Activated CD4-positive, alpha-beta T cell treated with anti-CD3 and anti-CD28 coated beads for 4 hours (primary cell): Measurements from ENCODE around the gene CCR5.
A peak's percentile ranks its signal among the peaks of the same experiment; 100 is the strongest.
"Not testable (repeated sequence)": the region's sequence is repeated elsewhere in the genome, so short reads cannot be mapped to it uniquely, and the experiment has no call there.

Source experiments
- DNase-seq, 2 donors: peaks; one replicate each; pipeline ENCODE4 v3.0.0-alpha.2; 2020

CCR5 gene

DNA sequence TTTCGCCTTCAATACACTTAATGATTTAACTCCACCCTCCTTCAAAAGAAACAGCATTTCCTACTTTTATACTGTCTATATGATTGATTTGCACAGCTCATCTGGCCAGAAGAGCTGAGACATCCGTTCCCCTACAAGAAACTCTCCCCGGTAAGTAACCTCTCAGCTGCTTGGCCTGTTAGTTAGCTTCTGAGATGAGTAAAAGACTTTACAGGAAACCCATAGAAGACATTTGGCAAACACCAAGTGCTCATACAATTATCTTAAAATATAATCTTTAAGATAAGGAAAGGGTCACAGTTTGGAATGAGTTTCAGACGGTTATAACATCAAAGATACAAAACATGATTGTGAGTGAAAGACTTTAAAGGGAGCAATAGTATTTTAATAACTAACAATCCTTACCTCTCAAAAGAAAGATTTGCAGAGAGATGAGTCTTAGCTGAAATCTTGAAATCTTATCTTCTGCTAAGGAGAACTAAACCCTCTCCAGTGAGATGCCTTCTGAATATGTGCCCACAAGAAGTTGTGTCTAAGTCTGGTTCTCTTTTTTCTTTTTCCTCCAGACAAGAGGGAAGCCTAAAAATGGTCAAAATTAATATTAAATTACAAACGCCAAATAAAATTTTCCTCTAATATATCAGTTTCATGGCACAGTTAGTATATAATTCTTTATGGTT, at the start of gene CCR5:
CCR5 (plus strand) TSS at position 108 of the 680 bp plus-strand sequence. CDS start 1,957 bp downstream, outside the sequence.
- no peak for DNase-seq

DNA sequence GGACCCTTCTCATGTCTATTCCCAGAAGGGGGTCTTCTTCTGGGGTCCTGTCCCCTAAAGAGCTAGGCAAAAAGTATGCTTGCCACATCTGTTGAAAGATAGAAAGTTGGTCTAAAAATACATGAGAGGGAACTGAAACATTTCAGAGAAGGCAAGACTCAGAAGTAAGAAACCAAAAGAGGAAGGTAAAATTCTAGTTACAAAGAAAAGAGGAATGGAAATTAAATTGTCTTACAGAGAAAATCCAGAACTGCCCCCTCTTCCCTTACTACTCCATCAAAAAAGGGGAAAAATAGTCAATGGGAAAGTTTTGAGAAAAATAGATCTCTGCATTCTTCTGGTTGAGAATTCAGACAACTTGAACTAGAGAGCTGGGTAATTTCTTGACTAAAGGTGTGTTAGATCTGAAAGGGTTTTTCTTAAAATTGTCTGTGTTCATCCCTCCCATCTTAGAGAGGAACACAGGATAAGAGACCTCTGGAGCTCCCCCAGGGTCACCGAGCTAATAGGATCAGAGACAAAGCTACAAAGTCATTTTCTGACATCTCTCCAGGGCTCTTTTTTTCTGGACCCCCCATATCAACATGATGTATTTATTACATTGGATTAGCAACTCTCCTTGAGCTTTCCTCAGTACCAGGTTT, 49.2 kb upstream of the CCR5 start:
- DNase-seq: no peak

DNA sequence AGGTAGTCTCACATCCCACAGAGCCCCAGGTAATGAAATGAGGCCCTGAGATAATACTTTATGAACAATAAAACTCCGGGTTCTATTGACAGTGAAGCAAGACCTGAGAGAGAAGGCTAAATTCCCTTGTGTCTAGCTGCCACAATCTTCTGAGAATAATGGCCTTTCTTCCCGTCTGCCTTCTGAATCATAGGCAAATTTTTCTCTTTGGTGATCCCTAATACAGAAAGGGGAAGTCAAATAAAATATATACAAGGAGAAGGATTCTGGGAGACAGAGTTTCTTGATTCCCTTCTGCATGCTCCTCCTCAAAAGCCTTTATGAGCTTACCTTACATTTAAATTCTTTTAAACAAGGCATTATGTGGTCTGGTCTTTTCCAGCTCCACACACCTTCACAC, 46.7 kb upstream of the CCR5 start:
- no peak for DNase-seq

DNA sequence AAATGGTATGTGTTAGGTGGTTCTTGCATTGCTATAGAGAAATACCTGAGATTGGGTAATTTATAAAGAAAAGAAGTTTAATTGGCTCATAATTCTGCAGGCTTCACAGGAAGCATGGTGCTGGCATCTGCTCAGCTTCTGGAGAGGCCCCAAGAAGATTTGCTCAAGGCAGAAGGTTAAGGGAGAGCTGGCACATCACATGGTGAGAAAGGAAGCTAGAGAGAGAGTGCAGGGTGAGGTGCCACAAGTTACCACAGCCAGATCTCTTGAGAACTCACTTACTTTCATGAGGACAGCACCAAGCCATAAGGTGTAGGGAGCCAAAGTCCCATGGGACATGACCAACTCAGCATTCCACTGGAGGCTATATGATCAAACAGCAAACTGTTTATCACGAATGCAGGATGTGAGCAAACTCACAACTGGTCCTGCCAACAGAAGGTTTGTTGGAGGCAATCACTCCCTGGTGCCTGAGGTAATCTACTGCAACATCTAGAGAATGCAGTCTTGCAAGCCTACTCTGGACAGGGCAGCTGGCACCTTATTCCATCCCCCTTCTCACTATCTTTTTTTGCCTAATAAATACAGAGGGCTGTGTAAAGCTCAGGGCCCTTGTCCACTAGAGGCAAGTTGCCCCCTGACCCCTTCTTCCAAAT, 45.0 kb upstream of the CCR5 start:
- no peak for DNase-seq

DNA sequence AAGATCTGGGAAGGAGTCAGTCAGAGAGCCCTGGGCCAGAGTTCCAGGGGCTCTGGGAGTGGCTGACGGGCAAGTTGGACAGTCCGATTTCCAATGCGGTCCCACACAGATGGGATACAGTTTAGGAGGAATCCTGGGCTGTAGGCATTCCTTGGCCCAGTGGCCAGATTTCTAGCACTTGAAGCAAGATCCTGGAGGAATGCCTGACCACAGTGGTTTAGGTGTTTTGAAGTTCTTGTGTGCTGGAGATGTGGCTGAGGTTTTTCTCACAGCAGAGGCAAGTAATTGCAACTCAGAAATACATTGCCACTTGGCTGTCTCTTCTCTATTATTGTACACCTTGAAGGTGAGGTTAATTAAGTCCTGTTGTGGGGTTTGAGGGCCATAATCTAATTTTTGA, 40.1 kb upstream of the CCR5 start:
- not testable (repeated sequence) for DNase-seq

DNA sequence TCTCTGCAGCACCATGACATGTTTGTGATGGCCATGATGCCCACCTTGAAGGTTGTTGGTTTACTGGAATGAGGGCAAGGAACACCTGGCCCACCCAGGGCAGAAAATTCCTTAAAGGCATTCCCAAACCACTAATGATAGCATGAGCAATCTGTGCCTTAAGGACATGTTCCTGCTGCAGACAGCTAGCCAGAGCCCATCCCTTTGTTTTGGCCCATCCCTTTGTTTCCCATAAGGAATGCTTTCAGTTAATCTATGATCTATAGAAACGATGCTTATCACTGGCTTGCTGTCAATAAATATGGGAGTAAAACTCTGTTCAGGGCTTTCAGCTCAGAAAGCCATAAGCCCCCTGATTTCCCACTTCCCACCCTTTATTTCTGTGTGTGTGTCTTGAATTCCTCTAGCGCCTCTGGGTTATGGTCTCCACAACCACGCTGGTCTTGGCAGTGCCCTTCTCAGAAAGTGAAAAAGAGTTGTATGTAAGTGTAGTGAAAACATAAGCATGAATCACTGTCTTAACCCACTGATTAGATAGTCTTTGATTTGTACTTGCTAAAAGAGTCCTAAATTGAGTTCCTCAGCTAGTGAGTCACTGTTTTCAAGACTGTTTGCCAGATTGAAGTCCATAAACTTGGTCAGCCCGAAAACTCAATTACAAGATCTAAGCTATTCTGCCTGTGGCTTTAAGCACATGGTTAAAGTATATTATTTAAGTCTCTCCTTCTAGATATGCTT, 35.8 kb upstream of the CCR5 start:
- DNase-seq: no peak

DNA sequence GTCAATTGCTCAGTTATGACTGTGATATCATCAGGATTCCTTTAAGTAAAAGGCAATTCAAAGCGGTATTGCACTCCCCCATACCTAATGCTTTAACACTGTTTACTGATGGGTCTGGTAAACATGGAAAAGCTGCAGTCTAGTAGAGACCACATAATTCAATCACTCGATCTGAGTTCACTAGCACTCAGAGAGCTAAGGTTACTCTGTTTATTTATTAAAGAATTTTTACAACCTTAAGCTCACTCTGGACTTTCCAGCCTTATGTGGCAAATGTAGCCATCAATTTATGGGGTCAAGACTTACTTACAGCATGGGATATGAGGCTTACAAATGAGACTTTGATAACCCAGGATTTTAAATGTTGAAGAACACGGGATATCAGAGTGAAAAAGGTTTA, 35.2 kb upstream of the CCR5 start:
- no peak for DNase-seq

DNA sequence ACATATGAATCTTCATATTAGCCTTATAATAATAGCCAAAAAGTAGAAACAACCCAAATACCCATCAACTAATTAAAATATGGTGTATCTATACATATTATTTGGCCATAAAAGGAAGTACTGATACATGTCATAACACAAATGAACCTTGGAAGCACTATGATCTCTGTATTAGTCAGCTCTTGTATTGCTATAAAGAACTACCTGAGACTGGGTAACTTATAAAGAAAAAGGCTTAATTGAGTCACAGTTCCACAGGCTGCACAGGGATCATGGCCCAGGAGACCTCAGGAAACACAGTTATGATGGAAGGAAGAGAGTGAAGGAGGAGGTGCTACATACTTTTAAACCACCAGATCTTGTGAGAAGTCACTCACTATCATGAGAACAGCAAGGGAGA, 32.8 kb upstream of the CCR5 start:
- DNase-seq: no peak

DNA sequence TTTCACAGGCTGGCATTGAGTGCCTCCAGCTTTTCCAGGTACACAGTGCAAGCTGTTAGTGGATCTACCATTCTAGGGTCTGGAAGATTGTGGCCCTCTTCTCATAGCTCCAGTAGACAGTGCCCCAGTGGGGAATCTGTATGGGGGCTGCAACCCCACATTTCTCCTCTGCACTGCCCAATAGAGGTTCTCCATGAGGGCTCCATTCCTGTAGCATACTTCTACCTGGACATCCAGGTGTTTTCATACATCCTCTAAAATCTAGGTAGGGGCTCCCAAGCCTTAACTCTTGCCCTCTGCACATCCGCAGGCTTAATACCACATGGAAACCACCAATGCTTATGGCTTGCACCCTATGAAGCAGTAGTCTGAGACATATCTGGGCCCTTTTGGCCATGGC, 31.9 kb upstream of the CCR5 start:
- no peak for DNase-seq

DNA sequence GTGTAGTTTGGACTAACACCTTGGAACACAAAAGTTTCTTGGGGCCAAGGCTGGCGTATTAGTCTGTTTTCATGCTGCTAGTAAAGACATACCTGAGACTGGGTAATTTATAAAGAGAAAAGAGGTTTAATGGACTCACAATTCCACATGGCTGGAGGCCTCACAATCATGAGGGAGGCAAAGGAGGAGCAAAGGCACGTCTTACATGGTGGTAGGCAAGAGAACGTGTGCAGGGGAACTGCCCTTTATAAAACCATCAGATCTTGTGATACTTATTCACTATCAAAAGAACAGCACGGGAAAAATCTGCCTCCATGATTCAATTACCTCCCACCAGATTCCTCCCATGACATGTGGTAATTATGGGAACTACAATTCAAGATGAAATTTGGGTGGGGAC, 26.3 kb upstream of the CCR5 start:
- DNase-seq: no peak

DNA sequence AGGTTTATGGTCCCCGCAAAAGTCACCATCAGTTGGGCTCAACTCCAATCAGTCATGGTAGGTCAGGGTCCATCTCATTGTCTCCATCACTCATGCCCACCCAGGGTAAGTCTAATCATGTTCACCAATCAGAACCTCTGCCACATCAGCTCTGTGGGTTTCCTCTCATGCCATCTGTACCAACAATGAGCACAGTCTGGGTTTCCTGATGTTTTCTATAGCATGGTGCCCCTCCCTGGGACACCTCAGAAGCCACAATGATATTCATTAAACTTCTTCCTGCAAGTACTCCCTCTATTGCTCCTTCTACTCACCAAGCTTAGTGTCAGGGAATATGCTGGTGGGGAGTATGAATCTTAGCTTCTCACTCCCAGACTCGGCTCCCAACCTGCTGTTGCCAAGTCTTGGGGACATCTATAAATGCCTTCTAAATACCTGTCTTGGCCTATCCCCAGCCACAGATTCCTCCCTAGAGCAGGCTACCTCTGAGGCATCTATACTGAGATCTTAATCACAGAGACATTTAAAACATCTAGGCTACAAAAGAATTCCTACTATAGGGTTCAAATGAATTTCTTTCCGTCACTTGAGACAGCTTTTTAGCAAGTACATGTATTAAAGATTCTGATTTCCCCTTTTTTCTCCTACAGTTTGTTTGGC, 21.8 kb upstream of the CCR5 start:
- no peak for DNase-seq

DNA sequence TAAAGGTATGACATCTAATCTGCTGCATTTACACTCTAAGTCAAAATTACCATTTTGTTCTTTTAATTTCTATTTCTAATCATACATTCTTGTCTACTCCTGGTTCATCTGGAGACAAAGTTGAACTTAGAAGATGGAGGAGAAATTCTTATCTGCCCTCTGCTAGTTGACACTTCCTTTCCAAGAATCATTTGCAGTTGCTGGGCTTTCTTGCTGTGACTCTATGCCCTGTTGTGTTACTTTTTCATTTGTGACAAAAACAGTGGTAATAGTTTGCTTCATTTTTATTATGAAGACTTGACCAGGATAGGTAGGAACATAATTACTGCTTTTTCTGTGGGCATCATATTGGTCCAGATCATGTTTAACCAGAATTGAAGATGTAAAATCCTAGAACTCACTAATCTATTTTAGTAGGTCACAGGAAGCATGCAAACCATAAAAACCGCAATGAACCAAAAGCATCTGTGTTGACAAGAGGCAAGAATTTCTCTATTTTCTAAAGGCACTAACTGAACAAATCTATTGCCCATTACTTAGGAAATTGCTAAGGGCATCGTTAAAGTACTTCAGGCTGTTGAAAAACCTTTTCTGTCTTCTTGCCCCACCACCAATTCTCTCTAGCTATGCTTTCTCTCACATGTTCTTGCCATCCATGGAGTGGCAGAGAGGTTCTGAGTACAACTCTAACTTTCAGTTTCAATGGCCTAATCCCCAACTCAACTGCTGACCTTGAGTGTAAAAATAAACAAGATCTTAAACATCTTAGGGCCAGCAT, 21.1 kb upstream of the CCR5 start:
- DNase-seq: no peak

DNA sequence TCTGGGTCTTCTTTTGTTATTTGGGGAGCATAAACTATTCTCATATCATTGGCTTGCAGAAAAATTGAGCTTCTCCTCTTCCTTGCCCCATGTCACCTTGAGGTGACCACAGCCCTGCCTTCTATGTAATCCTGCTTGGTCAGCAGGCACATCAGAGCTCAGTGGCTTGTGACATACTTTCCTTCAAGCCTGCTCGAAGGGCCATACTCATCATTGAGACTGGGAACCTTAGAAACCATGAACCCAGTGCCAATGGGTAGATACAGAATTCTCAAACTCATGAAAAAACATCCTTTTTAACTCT, 20.5 kb upstream of the CCR5 start:
- DNase-seq: no peak

DNA sequence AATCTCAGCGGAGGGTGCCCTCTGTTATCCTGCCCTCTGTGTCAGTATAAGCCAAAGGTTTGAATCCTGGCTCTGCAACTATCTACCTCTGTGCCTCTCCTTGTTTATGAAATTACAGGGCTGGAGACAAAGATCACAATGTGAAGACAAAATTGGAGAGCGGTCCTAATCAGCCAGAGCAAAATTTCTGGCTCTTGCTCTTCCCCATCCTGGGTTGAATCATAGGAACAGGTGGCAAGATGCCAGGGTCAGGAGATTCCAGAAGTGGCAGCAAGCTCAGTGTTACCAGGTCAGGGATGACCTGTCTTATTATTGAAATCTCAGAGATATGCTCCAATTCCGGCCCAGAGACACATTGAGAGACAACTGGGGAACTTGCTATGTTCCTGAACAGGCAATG, 19.1 kb upstream of the CCR5 start:
- no peak for DNase-seq

DNA sequence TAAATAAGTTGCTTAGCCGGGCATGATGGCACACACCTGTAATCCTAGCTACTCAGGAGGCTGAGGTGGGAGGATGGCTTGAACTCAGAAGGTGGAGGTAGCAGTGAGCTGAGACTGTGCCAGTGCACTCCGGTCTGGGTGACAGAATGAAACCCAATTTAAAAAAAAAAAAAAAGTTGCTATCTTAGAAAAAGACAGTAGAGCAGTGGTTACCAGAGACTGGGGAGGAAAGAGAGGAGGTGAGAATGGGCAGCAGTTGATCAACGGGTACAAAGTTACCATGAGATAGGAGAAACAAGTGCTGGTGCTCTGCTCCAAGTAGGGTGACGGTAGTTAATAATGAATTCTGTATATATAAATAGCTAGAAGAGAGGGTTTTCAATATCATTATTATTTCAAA, 17.7 kb upstream of the CCR5 start:
- no peak for DNase-seq

DNA sequence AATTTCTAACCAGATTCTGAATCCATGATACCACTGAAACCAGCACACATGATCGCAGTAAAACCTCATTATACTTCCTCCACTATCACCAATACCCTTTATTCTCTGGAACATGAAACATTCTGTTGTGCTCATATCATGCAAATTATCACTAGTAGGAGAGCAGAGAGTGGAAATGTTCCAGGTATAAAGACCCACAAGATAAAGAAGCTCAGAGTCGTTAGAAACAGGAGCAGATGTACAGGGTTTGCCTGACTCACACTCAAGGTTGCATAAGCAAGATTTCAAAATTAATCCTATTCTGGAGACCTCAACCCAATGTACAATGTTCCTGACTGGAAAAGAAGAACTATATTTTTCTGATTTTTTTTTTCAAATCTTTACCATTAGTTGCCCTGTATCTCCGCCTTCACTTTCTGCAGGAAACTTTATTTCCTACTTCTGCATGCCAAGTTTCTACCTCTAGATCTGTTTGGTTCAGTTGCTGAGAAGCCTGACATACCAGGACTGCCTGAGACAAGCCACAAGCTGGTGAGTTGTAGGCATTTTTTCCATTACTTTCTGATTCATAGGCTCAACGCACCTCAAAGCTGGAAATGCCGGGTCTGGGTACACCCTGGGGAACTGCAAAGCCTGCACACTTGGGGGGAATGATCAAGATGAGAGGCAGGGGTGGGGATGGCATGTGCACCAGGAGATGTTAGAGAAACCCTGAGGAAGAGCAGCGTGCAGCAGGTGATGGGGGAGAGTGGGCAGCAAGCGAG, 16.9 kb upstream of the CCR5 start, which contains the start of gene CCR2:
CCR2 (plus strand) TSS at position 465 of the 764 bp plus-strand sequence. CDS start 3,417 bp downstream, outside the sequence.
- peak; percentile 13 to 44 for DNase-seq

DNA sequence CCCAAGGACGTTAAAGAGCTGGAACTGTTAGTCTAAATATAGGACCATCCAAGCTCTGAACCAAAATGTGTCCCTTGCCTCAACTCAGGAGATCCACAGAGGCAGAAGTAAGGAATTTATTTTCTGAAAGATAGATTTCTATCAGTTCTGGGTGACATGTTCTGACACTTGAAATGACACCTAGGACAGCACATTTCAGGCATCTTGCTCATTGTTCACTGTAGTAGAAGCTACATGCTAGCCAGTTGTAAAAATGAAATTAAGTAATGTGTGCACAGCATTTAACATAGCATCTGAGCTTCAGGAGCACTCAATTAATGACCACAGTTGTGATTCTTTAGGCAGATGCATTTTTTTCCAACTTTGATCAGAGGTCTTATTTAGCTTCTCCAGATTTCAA, 16.3 kb upstream of the CCR5 start:
- DNase-seq: no peak

DNA sequence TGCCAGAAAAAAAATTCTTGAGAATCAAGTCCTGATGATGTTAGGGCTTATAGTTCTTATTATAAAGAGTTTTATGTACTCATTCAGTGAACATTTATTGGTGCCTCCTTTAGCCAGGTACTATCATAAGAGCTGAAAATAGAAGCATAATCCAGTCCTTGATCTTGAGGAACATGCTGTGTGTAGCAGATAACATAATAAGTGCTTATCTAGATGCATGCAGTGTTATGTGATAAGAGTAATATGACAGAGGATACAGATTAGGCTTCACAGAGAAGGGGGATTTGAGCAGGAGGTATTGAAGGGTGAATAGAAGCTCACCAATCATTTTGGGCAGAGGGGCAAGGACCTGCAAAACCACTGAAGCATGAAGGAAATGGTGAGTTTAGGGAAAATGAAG, 15.8 kb upstream of the CCR5 start:
- DNase-seq: no peak

DNA sequence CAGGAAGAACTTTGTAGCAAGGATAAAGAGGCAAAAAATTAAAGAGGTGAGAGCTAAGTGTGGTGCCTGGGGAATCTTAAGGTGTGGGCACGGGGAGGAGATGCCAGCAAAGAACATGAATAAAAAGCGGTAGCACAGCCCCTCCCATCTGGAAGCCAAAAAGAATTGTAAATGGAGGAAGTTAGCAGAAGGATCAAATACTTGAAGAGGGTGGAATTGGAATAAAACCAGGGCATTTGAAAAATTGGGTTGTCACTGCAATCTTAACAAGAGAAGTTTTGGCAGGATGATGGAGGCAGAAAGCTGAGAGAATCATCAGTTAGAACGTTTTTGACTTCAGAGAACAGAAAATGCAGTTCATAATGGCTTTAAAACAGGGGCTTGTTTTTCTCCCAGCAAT, 14.5 kb upstream of the CCR5 start:
- DNase-seq: no peak

DNA sequence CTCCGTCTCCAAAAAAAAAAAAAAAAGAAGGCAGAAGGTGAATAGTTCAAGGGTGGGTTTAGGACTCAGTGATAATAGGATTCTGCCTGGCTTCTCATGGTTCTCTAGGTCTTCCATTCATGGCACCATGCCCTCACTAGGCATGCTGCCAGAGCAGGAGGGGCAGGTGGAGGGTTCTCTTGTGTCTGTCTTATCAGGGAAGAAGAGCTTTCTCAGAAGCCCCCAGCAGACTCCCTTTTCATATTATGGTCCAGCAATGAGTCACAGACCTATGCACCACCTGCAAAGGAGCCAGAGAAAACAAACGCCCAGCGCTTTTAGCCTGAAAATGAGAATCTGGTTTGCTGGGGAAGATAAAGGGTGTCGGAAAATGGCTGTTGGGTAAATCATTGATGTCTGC, 13.8 kb upstream of the CCR5 start:
- DNase-seq: no peak

DNA sequence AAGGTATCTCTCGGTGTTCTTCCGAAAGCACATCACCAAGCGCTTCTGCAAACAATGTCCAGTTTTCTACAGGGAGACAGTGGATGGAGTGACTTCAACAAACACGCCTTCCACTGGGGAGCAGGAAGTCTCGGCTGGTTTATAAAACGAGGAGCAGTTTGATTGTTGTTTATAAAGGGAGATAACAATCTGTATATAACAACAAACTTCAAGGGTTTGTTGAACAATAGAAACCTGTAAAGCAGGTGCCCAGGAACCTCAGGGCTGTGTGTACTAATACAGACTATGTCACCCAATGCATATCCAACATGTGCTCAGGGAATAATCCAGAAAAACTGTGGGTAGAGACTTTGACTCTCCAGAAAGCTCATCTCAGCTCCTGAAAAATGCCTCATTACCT, 12.3 kb upstream of the CCR5 start:
- no peak for DNase-seq
